Measurements from ENCODE around the gene ZNF619.

- no peak for TF ChIP-seq CTCF (IDR thresholded peaks at IDR 0.05; ENCODE audit: poor library complexity)
- TF ChIP-seq EZH2 (IDR thresholded peaks at IDR 0.05; ENCODE audit: borderline replicate concordance) = no peak
- no peak for TF ChIP-seq EZH2phosphoT487 (IDR thresholded peaks at IDR 0.05; ENCODE audit: low read depth, severe bottlenecking, unreplicated experiment)
These were observed 13.3 kb upstream of the ZNF619 start for GRCh38 chr3:40463579-40463978.

Measured in hepatocyte (in vitro differentiated cells).